Left ventricle myocardium inferior (tissue), 1 donor: Measurements from ENCODE around the gene OTOA. TPM values are rescaled to one million over a fixed set of nuclear protein-coding genes. Genes with fewer than 3 reads are reported as not detected.
"Not testable (repeated sequence)": the region's sequence is repeated elsewhere in the genome, so short reads cannot be mapped to it uniquely, and the experiment has no call there.

Experiments
- DNase-seq: peaks from one replicate; pipeline ENCODE4 v3.0.0-alpha.2; 2020
- H3K27ac ChIP-seq: fragments of 200-600 bp; replicated peaks from 2 replicates; pipeline ENCODE4 v1.8.0; 2021
- H3K27me3 ChIP-seq: fragments of 200-600 bp; 2 replicates; pipeline ENCODE4 v1.8.0; 2021; ENCODE audit warnings: low read depth
- H3K36me3 ChIP-seq: fragments of 200-600 bp; 2 replicates; pipeline ENCODE4 v1.8.0; 2021
- H3K4me1 ChIP-seq: fragments of 200-600 bp; 2 replicates; pipeline ENCODE4 v1.8.0; 2021
- H3K4me3 ChIP-seq: fragments of 200-600 bp; 2 replicates; pipeline ENCODE4 v1.8.0; 2021; ENCODE audit warnings: mild to moderate bottlenecking, moderate library complexity
- H3K9me3 ChIP-seq: fragments of 200-600 bp; replicated peaks from 2 replicates; pipeline ENCODE4 v1.8.0; 2021
- intact Hi-C: fragments of 100-400 bp; cut with micrococcal nuclease; formaldehyde crosslinking; loops from one replicate; pipeline ENCODE4 v1.11.0; 2022
- total RNA-seq: library from RNA; stranded (reverse); fragmentation: NEBNext Ultra II Directional; extraction: Animal tissue kit (Norgen Biotek cat#: 25700); gene quantifications from one replicate; pipeline ENCODE4 v1.2.1, GENCODE V29; 2021
- TF ChIP-seq, protein P1 (sequence below): fragments of 200-600 bp; IDR thresholded peaks from 2 replicates; pipeline ENCODE4 v1.8.0; 2021; ENCODE audit warnings: antibody characterized with exemption, mild to moderate bottlenecking, borderline replicate concordance
- donor health status: DM: no; HTN: yes; CAD: no; lungs with severe emphysema.

OTOA gene
- total RNA-seq, 1 donor from 2014 or later = 0.11 TPM

DNA sequence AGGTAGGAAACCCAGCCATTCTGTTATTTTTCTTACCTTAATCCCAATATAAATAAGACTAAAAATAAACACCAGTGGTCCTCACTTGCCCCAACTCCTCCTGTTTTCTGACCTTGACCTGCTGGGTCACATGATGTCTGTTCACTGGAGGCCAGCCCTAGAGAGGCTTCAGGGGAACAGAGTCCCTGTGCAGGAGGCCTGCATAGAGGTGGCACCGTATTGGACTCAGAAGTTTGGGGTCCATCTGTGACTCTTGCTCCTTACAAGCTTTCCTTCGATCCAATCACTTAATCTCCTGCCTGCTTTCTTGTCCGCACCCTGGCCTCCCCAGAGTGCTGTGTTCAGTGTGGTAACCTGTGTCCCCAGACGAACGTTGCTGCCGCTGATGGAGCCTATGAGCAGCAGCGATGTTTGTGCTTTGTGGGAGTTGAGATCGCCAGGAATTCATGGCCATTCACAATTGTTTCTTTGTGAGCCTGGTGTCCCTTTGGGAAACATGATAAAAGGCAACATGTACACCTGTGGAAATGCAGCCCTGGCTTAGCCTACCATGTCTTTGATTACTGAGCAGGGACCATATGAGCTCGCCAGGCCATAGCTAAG, 16.1 kb upstream of the OTOA start:
- DNase-seq = no peak
- H3K27me3 ChIP-seq = no peaks in the 10 kb centered on the region
- intact Hi-C loops = no loop called here
- no peaks in the 10 kb centered on the region for H3K9me3 ChIP-seq
- H3K36me3 ChIP-seq = no peaks in the 10 kb centered on the region
- TF ChIP-seq, protein P1, sequence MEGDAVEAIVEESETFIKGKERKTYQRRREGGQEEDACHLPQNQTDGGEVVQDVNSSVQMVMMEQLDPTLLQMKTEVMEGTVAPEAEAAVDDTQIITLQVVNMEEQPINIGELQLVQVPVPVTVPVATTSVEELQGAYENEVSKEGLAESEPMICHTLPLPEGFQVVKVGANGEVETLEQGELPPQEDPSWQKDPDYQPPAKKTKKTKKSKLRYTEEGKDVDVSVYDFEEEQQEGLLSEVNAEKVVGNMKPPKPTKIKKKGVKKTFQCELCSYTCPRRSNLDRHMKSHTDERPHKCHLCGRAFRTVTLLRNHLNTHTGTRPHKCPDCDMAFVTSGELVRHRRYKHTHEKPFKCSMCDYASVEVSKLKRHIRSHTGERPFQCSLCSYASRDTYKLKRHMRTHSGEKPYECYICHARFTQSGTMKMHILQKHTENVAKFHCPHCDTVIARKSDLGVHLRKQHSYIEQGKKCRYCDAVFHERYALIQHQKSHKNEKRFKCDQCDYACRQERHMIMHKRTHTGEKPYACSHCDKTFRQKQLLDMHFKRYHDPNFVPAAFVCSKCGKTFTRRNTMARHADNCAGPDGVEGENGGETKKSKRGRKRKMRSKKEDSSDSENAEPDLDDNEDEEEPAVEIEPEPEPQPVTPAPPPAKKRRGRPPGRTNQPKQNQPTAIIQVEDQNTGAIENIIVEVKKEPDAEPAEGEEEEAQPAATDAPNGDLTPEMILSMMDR = no peak
- no peak overlapping the region for H3K4me3 ChIP-seq
- H3K4me1 ChIP-seq = peaks cover 36% of the 10 kb centered on the region
- H3K27ac ChIP-seq = no peak overlapping the region

DNA sequence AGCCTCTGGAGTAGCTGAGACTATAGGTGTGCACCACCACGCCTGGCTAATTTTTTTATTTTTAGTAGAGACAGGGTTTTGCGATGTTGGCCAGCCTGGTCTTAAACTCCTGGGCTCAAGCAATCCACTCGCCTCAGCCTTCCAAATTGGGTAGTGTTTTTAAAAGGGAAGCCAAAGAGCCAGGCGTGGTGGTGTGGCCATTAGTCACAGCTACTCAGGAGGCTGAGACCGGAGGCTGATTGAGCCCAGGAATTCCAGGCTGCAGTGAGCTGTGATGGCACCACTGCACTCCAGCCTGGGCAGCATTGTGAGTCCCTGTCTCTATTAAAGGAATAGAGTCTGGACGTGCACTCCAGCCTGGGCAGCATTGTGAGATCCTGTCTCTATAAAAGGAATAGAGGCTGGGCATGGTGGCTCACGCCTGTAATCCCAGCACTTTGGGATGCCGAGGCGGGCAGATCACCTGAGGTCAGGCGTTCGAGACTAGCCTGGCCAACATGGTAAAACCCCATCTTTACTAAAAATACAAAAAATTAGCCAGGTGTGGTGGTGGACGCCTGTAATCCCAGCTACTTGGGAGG, 13.9 kb upstream of the OTOA start:
- H3K27ac ChIP-seq, H3K27me3 ChIP-seq, intact Hi-C loops, H3K36me3 ChIP-seq, H3K4me3 ChIP-seq, DNase-seq, H3K9me3 ChIP-seq: not testable (repeated sequence)
- H3K4me1 ChIP-seq = peaks cover 26% of the 10 kb centered on the region

DNA sequence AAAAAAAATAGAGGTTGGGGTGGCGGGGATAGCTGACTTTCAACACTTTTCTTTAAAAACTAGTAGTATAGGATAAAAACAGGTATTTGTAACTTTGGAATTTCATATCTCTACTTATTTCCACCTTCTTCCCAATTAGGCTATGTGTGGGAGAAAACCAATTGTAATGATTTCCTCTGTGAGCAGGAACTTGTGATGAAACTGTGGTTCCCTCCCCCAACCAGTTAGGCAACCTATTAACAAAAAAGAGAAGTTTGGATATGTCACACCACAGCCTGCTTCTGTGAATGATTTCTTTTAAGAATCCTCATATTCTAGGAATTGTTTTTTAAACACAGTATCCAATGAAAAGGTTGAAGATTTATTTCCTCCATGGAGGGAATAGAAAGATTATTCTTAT, 13.2 kb upstream of the OTOA start:
- intact Hi-C loops = no loop called here
- Histone ChIP-seq H3K27ac (no peak overlapping the region), H3K4me1 (peaks cover 20% of the 10 kb centered on the region), H3K4me3 (no peak overlapping the region), H3K36me3 (peaks cover 6% of the 10 kb centered on the region), H3K9me3 (no peaks in the 10 kb centered on the region), H3K27me3 (no peaks in the 10 kb centered on the region)
- no peak for DNase-seq
- TF ChIP-seq, protein P1 = no peak

DNA sequence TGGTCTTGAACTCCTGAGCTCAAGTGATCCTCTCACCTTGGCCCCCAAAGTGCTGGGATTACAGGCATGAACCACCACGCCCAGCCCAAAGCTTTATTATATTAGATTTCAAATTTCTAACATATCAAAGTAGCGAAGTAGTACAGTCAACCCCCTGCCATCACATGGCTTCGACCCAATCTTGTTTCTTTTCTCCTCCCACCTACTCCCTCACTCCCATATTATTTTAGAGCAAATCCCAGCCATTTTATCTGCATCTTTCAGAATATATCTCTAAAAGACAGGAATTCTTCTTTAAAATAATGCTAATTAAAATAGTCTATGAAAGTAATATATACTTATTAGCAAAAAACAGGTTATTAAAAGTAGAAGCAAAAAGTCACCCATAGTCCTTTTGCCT, 12.3 kb upstream of the OTOA start:
- peaks cover 11% of the 10 kb centered on the region for H3K4me1 ChIP-seq
- peak overlapping the region; percentile 24 for H3K4me3 ChIP-seq

DNA sequence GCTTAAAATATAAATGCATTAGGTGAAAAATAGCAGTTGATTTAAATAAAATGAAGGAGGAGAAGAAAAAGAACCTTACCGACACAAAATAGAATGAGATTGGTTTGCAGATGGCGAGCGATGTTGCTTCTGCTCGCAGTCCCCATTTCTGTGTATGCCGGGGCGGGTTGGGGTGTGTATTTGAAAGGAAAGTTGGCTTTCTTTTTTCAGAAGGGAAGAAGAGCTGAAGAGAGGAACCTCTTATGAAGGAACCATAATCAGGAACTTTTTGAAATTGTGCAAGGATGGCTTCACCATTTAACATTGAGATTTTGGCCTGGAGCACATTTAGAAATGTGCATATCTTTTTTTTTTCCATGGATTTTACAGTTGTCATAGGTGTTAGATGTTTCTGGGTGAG, 11.3 kb upstream of the OTOA start, which contains the start of gene IGSF6:
TSS of gene IGSF6 (minus strand) at position 156 of the 400 bp plus-strand sequence. CDS start at position 146, 10 bp downstream.
- Histone ChIP-seq H3K4me1 (peaks cover 16% of the 10 kb centered on the region), H3K27me3 (no peaks in the 10 kb centered on the region), H3K9me3 (no peaks in the 10 kb centered on the region), H3K4me3 (peak within 1 kb of the TSS; percentile 24), H3K36me3 (peaks cover 10% of the 10 kb centered on the region), H3K27ac (no peak within 1 kb of the TSS)
- no peak for DNase-seq
- TF ChIP-seq, protein P1 = no peak
- intact Hi-C loops = no loop called here

More for the DNA sequence above, 12.3 kb upstream of the OTOA start:
- Histone ChIP-seq H3K9me3 (no peaks in the 10 kb centered on the region), H3K27ac (no peak overlapping the region), H3K36me3 (peaks cover 10% of the 10 kb centered on the region), H3K27me3 (no peaks in the 10 kb centered on the region)
- TF ChIP-seq, protein P1 = no peak
- DNase-seq = no peak
- intact Hi-C loops = no loop called here

DNA sequence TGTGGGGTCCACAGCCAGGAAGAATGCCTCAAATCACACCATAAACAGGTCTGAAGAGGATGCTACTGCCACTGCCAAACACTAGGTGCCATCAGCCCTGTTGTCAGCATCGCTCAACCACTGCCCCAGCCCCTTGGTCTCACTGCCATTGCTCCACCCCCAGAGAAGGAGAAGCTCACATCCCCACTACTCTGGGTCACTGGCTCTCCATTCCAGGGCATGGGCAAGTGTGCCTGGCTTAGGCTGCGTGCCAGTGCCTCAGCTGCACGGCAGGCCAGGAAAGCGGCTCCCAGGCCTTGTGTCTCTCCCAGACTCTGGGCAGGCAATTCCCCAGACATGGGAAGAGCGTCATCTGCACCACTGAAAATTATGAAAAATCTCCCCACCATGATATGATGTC, 10.2 kb upstream of the OTOA start:
- DNase-seq = no peak
- peaks cover 17% of the 10 kb centered on the region for H3K4me1 ChIP-seq
- H3K36me3 ChIP-seq = peaks cover 10% of the 10 kb centered on the region
- no peak overlapping the region for H3K27ac ChIP-seq
- TF ChIP-seq, protein P1 = no peak
- no peaks in the 10 kb centered on the region for H3K27me3 ChIP-seq
- H3K4me3 ChIP-seq = no peak overlapping the region
- H3K9me3 ChIP-seq = no peaks in the 10 kb centered on the region
- intact Hi-C loops = no loop called here
